GM23338 (cell line): ENCODE data around the gene CTSC. TPM values are rescaled to one million over a fixed set of nuclear protein-coding genes. Genes with fewer than 3 reads are reported as not detected.

ENCODE experiments used
- ATAC-seq: fragments of 200-7000 bp; cut with Tn5 transposase; 3 replicates; pipeline ENCODE4 v1.9.1; 2020
- DNase-seq: peaks from one replicate; pipeline ENCODE4 v3.0.0-alpha.2; 2015; ENCODE audit warnings: low spot score
- H2AFZ ChIP-seq: fragments of 200-600 bp; sonication (generic); 2 replicates; pipeline ENCODE4 v1.8.0; 2016; ENCODE audit warnings: antibody characterized with exemption, mild to moderate bottlenecking, moderate library complexity
- H3F3A ChIP-seq: fragments of 200-600 bp; sonication (generic); replicated peaks from 2 replicates; pipeline ENCODE4 v1.8.0; 2017; ENCODE audit warnings: antibody characterized with exemption, mixed run types, low read depth
- H3K27ac ChIP-seq: fragments of 200-600 bp; sonication (generic); 2 replicates; pipeline ENCODE4 v1.6.1; 2016; ENCODE audit warnings: low read depth
- H3K27me3 ChIP-seq: fragments of 200-600 bp; sonication (generic); 2 replicates; pipeline ENCODE4 v1.8.0; 2016; ENCODE audit warnings: mild to moderate bottlenecking, mixed run types, moderate library complexity; ENCODE audit not compliant: insufficient read depth
- H3K36me3 ChIP-seq: fragments of 200-600 bp; sonication (generic); 2 replicates; pipeline ENCODE4 v1.8.0; 2016; ENCODE audit warnings: mild to moderate bottlenecking; ENCODE audit not compliant: insufficient read depth
- H3K4me1 ChIP-seq: fragments of 200-600 bp; sonication (generic); 2 replicates; pipeline ENCODE4 v1.8.0; 2016; ENCODE audit warnings: mild to moderate bottlenecking, moderate library complexity; ENCODE audit not compliant: insufficient read depth
- H3K4me2 ChIP-seq: fragments of 200-600 bp; sonication (generic); 2 replicates; pipeline ENCODE4 v1.7.1; 2017; ENCODE audit warnings: mixed run types
- H3K4me3 ChIP-seq: fragments of 200-600 bp; sonication (generic); 2 replicates; pipeline ENCODE4 v1.6.1; 2016; ENCODE audit warnings: mixed run types
- H3K79me2 ChIP-seq: fragments of 200-600 bp; sonication (generic); replicated peaks from 2 replicates; pipeline ENCODE4 v1.8.0; 2017; ENCODE audit warnings: mild to moderate bottlenecking; ENCODE audit not compliant: insufficient read depth
- H3K9me2 ChIP-seq: fragments of 200-600 bp; sonication (generic); 2 replicates; pipeline ENCODE4 v1.8.0; 2017; ENCODE audit not compliant: insufficient read depth
- H4K20me1 ChIP-seq: fragments of 200-600 bp; sonication (generic); replicated peaks from 2 replicates; pipeline ENCODE4 v1.8.0; 2017; ENCODE audit warnings: mild to moderate bottlenecking; ENCODE audit not compliant: insufficient read depth
- H3K27ac Mint-ChIP-seq: 2 replicates; pipeline ENCODE4 v1.8.0; 2020; ENCODE audit warnings: inconsistent platforms, mild to moderate bottlenecking, moderate library complexity, mixed read lengths
- H3K27me3 Mint-ChIP-seq: 3 replicates; pipeline ENCODE4 v1.8.0; 2022; ENCODE audit warnings: low read depth, mild to moderate bottlenecking, moderate library complexity, mixed read lengths, inconsistent platforms; ENCODE audit not compliant: insufficient read depth, poor library complexity
- H3K36me3 Mint-ChIP-seq: 3 replicates; pipeline ENCODE4 v1.8.0; 2021; ENCODE audit warnings: low read depth, mild to moderate bottlenecking, inconsistent platforms, moderate library complexity, mixed read lengths
- H3K4me1 Mint-ChIP-seq: 3 replicates; pipeline ENCODE4 v1.8.0; 2020; ENCODE audit warnings: mild to moderate bottlenecking, inconsistent platforms, mixed read lengths
- H3K4me3 Mint-ChIP-seq: 3 replicates; pipeline ENCODE4 v1.8.0; 2021; ENCODE audit warnings: moderate library complexity, mild to moderate bottlenecking, inconsistent platforms, mixed read lengths
- H3K9me3 Mint-ChIP-seq: 3 replicates; pipeline ENCODE4 v1.8.0; 2020; ENCODE audit warnings: moderate library complexity, mild to moderate bottlenecking, inconsistent platforms, mixed read lengths
- CREB1 ChIP-seq: fragments of 250-450 bp; sonication (Bioruptor Pico); IDR thresholded peaks from 2 replicates; pipeline ENCODE4 v1.5.0; 2020; ENCODE audit warnings: low read depth, mild to moderate bottlenecking, moderate library complexity
- EZH2 ChIP-seq: fragments of 200-600 bp; sonication (generic); IDR thresholded peaks from one replicate; pipeline ENCODE4 v1.8.0; 2017; ENCODE audit warnings: antibody characterized with exemption, mild to moderate bottlenecking, low read depth; ENCODE audit not compliant: unreplicated experiment
- JUNB ChIP-seq: IDR thresholded peaks from one replicate; pipeline ENCODE4 v1.6.1; 2016; ENCODE audit warnings: antibody characterized with exemption; ENCODE audit not compliant: unreplicated experiment
- NANOG ChIP-seq: IDR thresholded peaks from 2 replicates; pipeline ENCODE4 v1.6.1; 2016; ENCODE audit warnings: antibody characterized with exemption, borderline replicate concordance
- POLR2AphosphoS5 ChIP-seq: IDR thresholded peaks from 2 replicates; pipeline ENCODE4 v1.6.1; 2016; ENCODE audit warnings: antibody characterized with exemption, low read depth
- STAT1 ChIP-seq: IDR thresholded peaks from one replicate; pipeline ENCODE4 v1.6.1; 2016; ENCODE audit warnings: antibody characterized with exemption; ENCODE audit not compliant: unreplicated experiment
- ZNF114 ChIP-seq: fragments of 250-450 bp; sonication (Bioruptor Pico); IDR thresholded peaks from 2 replicates; pipeline ENCODE4 v1.5.0; 2020; ENCODE audit warnings: mild to moderate bottlenecking, moderate library complexity
- ZNF331 ChIP-seq: fragments of 250-450 bp; sonication (Bioruptor Pico); IDR thresholded peaks from 2 replicates; pipeline ENCODE4 v1.5.0; 2020; ENCODE audit warnings: low read depth, mild to moderate bottlenecking, moderate library complexity
- polyA plus RNA-seq: library from polyadenylated mRNA; unstranded; fragments of >200 nt; fragmentation: Nextera tagmentation; extraction: Ambion mirVana; gene quantifications from 2 replicates; pipeline ENCODE4 v1.2.1, GENCODE V29; 2016
- total RNA-seq: library from RNA; depleted of rRNA; stranded (reverse); fragments of >200 nt; shearing (Covaris generic); gene quantifications from 2 replicates; pipeline ENCODE4 v1.2.3, GENCODE V29; 2014
- TF ChIP-seq, protein P1 (sequence below): IDR thresholded peaks from one replicate; pipeline ENCODE4 v1.6.1; 2018; ENCODE audit warnings: antibody characterized with exemption; ENCODE audit not compliant: unreplicated experiment
- TF ChIP-seq, protein P2 (sequence below), 2 experiments: fragments of 200-600 bp in 1 of 2; sonication (generic) in 1 of 2; conservative IDR thresholded peaks; 2 replicates each; pipeline versions ENCODE4 v1.5.1 to v1.6.1; 2016 to 2017; ENCODE audit warnings: antibody characterized with exemption in 2 of 2, low read depth in 2 of 2, mild to moderate bottlenecking in 2 of 2, moderate library complexity in 1 of 2

CTSC gene
- total and polyA plus RNA-seq, 2 experiments from 2014 or later, result 408 to 444 TPM

DNA sequence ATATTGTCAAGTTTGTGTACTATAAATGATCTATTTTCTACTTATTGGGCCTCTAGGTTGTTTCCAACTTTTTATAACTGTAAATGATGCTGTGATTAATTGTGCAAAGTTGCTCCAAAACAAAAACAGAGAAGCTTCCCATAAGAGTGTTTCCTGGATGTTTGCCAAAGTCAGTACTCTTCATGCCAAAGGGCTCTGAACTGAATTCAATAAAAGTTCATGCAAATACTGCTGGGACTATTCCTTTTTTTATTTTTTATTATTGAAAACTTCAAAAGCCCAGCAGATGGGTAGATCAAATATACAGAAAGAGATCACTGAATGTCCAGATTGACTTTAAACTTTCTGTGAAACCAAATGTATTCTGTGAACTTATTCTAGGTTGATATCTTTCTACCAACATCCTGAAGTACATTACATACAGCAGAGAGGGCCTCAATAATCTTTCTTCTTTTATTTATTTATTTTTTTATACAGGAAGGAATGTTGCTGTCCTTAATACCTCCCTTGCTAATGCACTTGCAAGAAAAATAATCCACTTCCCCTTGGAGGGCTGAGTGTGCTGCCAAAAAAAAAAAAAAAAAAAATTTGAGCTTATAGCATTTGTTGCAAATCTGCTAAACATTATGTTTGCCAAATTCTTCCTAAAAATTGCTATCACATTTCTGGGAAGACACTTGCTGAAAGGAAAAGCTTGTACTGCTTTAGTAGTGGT, 53.0 kb downstream of the CTSC start:
- DNase-seq (no peak), ATAC-seq (no peak)
- H3K79me2 ChIP-seq, result no peaks in the 10 kb centered on the region
- no peaks in the 10 kb centered on the region for H3K27me3 ChIP-seq
- no peaks in the 10 kb centered on the region for H3K36me3 ChIP-seq
- TF ChIP-seq POLR2AphosphoS5, result no peak
- peaks cover 11% of the 10 kb centered on the region for H3K4me1 Mint-ChIP-seq
- peaks cover 40% of the 10 kb centered on the region; the same call in 2 of the 3 replicates for H3K36me3 Mint-ChIP-seq
- H4K20me1 ChIP-seq, result no peaks in the 10 kb centered on the region
- H3K27ac Mint-ChIP-seq, result no peak overlapping the region
- no peak overlapping the region for H2AFZ ChIP-seq
- no peaks in the 10 kb centered on the region for H3K4me1 ChIP-seq
- H3F3A ChIP-seq, result no peaks in the 10 kb centered on the region
- H3K9me2 ChIP-seq, result no peaks in the 10 kb centered on the region
- H3K27me3 Mint-ChIP-seq, result no peaks in the 10 kb centered on the region
- no peak overlapping the region for H3K4me3 Mint-ChIP-seq
- H3K4me3 ChIP-seq, result no peak overlapping the region
- H3K27ac ChIP-seq, result no peak overlapping the region
- H3K4me2 ChIP-seq, result no peak overlapping the region
- no peaks in the 10 kb centered on the region; the same call in 2 of the 3 replicates for H3K9me3 Mint-ChIP-seq

DNA sequence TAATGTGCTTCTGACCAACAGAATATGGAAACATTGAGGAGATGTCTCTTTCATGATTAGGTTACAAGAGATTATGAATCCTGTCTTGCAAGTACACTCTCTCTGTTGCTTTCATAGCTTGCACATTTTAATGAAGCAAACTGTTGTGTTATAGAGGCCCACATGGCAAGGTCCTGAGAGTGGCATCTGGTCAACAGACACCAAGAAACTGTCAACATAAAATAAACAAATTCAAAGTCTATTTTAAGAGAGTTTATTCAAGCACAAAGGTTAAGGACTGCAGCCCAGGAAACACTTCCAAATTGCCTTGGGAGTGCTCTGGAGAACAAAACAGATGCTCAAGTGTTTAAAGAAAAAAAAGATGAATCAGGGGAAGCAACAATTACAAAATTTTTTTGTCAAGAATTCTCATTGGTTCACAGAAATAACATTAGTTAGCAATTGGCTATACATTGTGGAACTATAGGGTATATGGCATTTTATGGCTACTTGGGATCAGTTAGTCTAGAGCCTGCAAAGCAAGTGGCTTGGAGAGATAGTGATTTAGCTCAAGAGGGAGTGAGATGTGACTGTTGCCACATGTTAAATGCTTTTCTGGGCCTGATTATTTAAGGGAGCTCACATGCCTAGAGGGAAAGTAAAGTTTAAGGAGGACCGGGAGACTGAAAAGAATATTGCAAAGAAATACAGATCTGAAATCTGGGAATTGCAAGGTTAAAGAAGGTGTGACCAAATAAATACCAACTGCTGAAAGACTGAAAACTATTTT, 54.6 kb downstream of the CTSC start:
- no peak for ATAC-seq
- H3K27ac Mint-ChIP-seq, result no peak overlapping the region; the same call in 1 of the 2 replicates
- TF ChIP-seq NANOG (no peak), JUNB (no peak), ZNF331 (no peak), ZNF114 (CRISPR knock-in tag) (no peak), CREB1 (no peak), EZH2 (no peak), STAT1 (no peak)
- TF ChIP-seq, protein P1, sequence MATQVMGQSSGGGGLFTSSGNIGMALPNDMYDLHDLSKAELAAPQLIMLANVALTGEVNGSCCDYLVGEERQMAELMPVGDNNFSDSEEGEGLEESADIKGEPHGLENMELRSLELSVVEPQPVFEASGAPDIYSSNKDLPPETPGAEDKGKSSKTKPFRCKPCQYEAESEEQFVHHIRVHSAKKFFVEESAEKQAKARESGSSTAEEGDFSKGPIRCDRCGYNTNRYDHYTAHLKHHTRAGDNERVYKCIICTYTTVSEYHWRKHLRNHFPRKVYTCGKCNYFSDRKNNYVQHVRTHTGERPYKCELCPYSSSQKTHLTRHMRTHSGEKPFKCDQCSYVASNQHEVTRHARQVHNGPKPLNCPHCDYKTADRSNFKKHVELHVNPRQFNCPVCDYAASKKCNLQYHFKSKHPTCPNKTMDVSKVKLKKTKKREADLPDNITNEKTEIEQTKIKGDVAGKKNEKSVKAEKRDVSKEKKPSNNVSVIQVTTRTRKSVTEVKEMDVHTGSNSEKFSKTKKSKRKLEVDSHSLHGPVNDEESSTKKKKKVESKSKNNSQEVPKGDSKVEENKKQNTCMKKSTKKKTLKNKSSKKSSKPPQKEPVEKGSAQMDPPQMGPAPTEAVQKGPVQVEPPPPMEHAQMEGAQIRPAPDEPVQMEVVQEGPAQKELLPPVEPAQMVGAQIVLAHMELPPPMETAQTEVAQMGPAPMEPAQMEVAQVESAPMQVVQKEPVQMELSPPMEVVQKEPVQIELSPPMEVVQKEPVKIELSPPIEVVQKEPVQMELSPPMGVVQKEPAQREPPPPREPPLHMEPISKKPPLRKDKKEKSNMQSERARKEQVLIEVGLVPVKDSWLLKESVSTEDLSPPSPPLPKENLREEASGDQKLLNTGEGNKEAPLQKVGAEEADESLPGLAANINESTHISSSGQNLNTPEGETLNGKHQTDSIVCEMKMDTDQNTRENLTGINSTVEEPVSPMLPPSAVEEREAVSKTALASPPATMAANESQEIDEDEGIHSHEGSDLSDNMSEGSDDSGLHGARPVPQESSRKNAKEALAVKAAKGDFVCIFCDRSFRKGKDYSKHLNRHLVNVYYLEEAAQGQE, result no peak
- TF ChIP-seq, protein P2, sequence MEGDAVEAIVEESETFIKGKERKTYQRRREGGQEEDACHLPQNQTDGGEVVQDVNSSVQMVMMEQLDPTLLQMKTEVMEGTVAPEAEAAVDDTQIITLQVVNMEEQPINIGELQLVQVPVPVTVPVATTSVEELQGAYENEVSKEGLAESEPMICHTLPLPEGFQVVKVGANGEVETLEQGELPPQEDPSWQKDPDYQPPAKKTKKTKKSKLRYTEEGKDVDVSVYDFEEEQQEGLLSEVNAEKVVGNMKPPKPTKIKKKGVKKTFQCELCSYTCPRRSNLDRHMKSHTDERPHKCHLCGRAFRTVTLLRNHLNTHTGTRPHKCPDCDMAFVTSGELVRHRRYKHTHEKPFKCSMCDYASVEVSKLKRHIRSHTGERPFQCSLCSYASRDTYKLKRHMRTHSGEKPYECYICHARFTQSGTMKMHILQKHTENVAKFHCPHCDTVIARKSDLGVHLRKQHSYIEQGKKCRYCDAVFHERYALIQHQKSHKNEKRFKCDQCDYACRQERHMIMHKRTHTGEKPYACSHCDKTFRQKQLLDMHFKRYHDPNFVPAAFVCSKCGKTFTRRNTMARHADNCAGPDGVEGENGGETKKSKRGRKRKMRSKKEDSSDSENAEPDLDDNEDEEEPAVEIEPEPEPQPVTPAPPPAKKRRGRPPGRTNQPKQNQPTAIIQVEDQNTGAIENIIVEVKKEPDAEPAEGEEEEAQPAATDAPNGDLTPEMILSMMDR (conservative IDR thresholded peaks at IDR 0.05; ENCODE audit: low read depth in 2 of 2), result no peak

More for the DNA sequence above, 54.6 kb downstream of the CTSC start:
- Histone ChIP-seq H3K4me1 (no peaks in the 10 kb centered on the region), H3K36me3 (no peaks in the 10 kb centered on the region), H3K4me2 (no peak overlapping the region), H4K20me1 (no peaks in the 10 kb centered on the region), H3K27ac (no peak overlapping the region), H3K4me3 (no peak overlapping the region), H2AFZ (no peak overlapping the region), H3F3A (no peaks in the 10 kb centered on the region), H3K27me3 (no peaks in the 10 kb centered on the region), H3K79me2 (no peaks in the 10 kb centered on the region), H3K9me2 (no peaks in the 10 kb centered on the region)
- peaks cover 31% of the 10 kb centered on the region; the same call in 2 of the 3 replicates for H3K36me3 Mint-ChIP-seq
- no peak for DNase-seq
- no peaks in the 10 kb centered on the region for H3K27me3 Mint-ChIP-seq
- no peak overlapping the region for H3K4me3 Mint-ChIP-seq
- H3K4me1 Mint-ChIP-seq, result peaks cover 11% of the 10 kb centered on the region; the same call in 2 of the 3 replicates
- H3K9me3 Mint-ChIP-seq, result no peaks in the 10 kb centered on the region; the same call in 1 of the 3 replicates
